Astrocyte of the cerebellum (primary cell): ENCODE results near the gene C22orf23.

ENCODE experiments used
- DNase-seq: peaks from one replicate; pipeline ENCODE4 v3.0.0-alpha.2; 2011; ENCODE audit warnings: low read depth
- H3K4me3 ChIP-seq: 2 replicates; pipeline ENCODE4 v1.5.1; 2011; ENCODE audit warnings: mild to moderate bottlenecking, low read depth, low read length, moderate library complexity
- in situ Hi-C: cut with HindIII; loops from 2 replicates; pipeline ENCODE4 v1.10.0; 2017; ENCODE audit warnings: low sequenced_read_pairs
- TF ChIP-seq, protein P1 (sequence below): IDR thresholded peaks from 2 replicates; pipeline ENCODE4 v1.5.1; 2012; ENCODE audit warnings: low read length, low read depth, moderate library complexity, mild to moderate bottlenecking; ENCODE audit errors: missing control alignments

The C22orf23 gene

DNA sequence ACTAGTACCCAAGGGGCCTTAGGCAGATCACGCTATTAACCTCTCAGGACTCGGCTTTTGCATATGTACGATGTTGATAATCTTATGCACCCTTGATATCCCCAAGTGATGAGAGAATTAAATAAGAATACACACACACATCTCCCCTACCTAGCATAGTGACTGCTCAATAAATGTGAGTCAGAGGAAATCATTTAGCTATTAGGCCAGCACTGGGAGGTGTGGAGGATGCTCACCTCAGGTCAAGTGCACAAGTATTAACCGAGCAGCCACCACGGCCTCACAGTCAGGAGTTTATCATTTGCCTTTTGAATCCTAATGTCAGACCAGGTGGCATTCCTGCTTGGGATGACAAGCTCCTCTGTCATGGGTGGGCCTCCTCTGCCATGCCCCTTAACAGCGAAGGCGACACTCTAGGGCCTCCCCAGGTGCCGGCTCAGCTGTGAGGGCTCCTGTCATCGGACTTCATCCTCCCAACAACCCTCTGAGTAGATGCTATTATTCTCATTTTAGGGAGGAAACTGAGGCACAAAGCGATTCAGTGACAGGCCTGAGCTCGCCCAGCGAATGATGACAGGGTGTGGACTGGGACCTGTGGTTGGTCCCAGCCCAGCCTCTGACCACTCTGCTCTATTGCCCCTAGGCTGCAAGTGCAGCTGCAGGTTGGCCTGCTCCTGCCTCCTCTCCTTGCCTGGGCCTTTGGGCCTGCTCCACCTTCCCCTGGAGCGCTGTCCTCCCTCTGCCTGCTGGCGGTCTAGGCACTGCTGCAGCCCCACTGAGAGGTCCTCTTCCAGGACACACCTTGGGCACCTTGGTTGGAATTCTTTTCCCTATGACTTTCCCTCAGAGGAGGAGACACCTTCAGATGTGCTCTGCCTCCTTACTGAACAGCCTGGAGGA, 36.0 kb upstream of the C22orf23 start:
- TF ChIP-seq, protein P1, sequence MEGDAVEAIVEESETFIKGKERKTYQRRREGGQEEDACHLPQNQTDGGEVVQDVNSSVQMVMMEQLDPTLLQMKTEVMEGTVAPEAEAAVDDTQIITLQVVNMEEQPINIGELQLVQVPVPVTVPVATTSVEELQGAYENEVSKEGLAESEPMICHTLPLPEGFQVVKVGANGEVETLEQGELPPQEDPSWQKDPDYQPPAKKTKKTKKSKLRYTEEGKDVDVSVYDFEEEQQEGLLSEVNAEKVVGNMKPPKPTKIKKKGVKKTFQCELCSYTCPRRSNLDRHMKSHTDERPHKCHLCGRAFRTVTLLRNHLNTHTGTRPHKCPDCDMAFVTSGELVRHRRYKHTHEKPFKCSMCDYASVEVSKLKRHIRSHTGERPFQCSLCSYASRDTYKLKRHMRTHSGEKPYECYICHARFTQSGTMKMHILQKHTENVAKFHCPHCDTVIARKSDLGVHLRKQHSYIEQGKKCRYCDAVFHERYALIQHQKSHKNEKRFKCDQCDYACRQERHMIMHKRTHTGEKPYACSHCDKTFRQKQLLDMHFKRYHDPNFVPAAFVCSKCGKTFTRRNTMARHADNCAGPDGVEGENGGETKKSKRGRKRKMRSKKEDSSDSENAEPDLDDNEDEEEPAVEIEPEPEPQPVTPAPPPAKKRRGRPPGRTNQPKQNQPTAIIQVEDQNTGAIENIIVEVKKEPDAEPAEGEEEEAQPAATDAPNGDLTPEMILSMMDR, result no peak
- no peak for DNase-seq
- in situ Hi-C loops, result no loop called here
- H3K4me3 ChIP-seq, result no peak overlapping the region

DNA sequence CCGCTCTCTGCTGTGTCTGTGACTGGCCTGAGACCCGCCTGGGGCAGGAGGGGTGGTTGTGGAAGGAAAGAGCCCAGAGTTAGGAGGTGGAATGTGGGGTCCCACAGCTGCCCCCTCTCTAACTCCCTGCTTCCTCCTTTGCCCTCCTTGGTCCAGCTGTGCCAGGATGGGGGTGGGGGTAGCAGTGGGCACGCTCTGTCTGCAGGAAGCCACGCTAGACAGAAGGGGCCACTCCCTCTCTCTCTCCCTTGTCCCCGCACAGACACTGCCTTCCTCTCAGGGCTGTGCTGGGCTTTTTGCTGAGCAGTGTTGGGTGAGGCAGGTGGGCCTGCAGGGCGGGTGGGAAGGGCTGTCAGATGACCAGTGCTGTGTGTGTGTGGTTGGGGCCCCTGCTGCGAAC, 33.0 kb upstream of the C22orf23 start:
- no peak for DNase-seq
- no peak overlapping the region for H3K4me3 ChIP-seq
- TF ChIP-seq, protein P1, result no peak
- in situ Hi-C loops, result no loop called here

DNA sequence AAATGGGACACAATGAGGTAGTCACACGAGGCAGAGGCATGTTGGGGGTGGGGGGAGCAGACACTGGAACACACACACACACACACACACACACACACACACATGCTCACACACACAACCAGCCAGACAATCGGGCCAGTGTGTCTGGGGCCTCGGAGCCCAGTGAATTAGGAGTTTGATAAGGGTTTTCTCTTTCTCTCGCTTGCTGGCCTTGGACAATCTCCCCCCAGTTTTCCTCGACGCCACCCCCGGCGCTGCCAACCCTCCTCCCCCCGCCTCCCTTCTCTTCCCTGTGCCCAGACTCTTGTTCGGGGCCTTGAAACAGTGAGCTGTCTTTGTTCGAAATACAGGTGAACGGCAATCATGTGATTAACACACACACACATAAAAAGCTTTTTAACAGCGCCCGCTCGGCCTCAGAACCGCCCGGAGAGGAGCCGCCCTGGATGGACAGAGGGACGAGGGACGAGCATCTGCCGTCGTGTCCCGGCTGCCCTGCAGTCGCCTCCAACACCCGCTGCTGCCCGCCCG, 32.4 kb upstream of the C22orf23 start:
- DNase-seq, result no peak
- TF ChIP-seq, protein P1, result no peak
- no peak overlapping the region for H3K4me3 ChIP-seq
- in situ Hi-C loops, result no loop called here

DNA sequence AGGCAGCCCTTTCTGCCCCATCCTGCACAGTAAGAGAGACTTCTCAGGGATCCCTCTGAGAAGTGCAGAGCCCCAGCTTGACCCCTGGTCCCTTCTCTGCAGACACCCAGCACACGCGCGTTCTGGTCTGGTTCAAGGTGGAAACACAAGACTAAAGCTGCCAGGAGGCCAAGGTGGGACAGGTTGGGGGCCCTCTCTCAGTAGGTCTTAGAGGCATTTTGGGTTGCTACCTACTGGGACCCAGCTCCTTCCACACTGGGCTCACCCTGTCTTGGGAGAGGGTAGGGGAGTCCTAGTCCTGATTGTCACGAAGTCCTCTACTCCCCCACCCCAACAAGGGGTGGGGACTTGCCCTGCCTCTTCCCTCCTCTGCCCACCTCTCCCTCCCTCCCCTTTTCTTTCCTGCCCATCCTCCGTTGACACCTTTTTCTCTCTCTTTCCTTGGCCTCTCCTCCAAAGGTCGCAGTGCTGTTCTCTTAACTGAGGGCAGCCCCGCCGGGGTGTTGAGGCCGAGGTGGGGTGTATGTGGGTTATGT, 31.7 kb upstream of the C22orf23 start:
- TF ChIP-seq, protein P1, result no peak
- no peak overlapping the region for H3K4me3 ChIP-seq
- no peak for DNase-seq
- in situ Hi-C loops, result no loop called here

DNA sequence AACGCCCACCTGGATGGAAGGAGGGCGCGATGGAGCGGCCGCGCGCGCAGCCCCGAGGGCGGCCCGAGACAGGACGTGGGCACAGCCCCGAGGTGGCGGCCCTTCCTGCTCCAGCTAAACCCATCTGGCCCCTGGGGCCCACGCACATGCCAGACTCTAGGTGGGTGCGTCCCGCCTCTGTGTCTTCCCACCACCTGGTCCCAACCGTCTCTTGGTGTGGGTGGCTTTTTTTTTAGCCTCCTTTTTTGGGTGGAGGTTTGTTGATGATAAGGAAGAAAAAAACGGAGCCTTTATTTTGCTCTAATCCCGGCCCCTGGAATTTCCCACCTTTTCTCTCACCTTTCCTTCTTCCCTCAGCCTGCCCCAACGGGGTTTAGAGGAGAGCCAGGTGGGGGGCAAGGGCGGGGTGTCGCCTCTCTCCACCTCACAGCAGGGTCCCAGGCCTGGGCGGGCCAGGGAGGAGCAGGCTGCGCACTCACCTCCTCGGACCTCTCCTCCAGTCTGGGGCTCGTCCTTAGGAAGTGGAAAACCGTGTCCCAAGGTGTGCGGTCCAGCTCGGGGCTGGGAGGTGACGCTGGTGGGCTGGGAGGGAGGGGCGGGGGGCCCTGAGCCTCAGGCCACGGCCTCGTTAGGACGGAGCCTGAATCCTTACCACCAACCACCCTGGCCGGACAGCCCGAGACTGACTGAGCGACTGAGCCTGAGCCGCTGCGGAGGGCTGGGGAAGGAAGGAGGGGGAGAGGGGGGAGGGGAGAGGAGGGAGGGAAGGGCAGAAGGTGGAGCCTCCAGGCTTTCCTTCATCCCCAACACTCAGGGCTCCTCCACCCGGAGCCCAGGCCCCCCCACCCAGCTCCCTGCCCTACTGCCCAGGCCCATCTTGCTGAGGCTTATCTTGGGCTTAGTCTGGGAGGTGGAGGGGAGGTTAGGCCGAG, 30.7 kb upstream of the C22orf23 start, which contains the start of gene SOX10:
TSS of gene SOX10 (minus strand) at position 696 of the 932 bp plus-strand sequence. CDS start 771 bp downstream, outside the sequence.
- no peak within 1 kb of the TSS for H3K4me3 ChIP-seq
- in situ Hi-C loops, result no loop called here
- DNase-seq, result no peak
- TF ChIP-seq, protein P1, result no peak
